HG03175 (cell line): ENCODE measurements around the gene ASB3.
"Not testable (repeated sequence)": the region's sequence is repeated elsewhere in the genome, so short reads cannot be mapped to it uniquely, and the experiment has no call there.

Source experiments
- ATAC-seq: cut with Tn5 transposase; IDR thresholded peaks from one replicate; pipeline ENCODE4 v1.9.1; 2021; ENCODE audit warnings: mild to moderate bottlenecking, moderate library complexity; ENCODE audit not compliant: unreplicated experiment

ASB3 gene

GRCh38 chr2:53744395-53745065 is 42.2 kb downstream of the ASB3 start:
- no peak for ATAC-seq

- no peak for ATAC-seq
Observed at GRCh38 chr2:53740170-53740569, 46.6 kb downstream of the ASB3 start.

- no peak for ATAC-seq
Observed at GRCh38 chr2:53739032-53739431, 47.7 kb downstream of the ASB3 start.

GRCh38 chr2:53737091-53737490 is 49.7 kb downstream of the ASB3 start:
- no peak for ATAC-seq

GRCh38 chr2:53729143-53729762 is 57.5 kb downstream of the ASB3 start:
- no peak for ATAC-seq

- ATAC-seq = no peak
Observed at GRCh38 chr2:53727921-53728320, 58.8 kb downstream of the ASB3 start.

- no peak for ATAC-seq
Observed at GRCh38 chr2:53725662-53726061, 61.1 kb downstream of the ASB3 start.

- ATAC-seq = no peak
Observed at GRCh38 chr2:53724536-53724935, 62.2 kb downstream of the ASB3 start.

- not testable (repeated sequence) for ATAC-seq
Observed at GRCh38 chr2:53720944-53721343, 65.8 kb downstream of the ASB3 start.

GRCh38 chr2:53715568-53715967 is 71.2 kb downstream of the ASB3 start:
- ATAC-seq = peak; percentile 61

GRCh38 chr2:53711271-53711780 is 75.4 kb downstream of the ASB3 start:
- no peak for ATAC-seq

- ATAC-seq = no peak
Observed at GRCh38 chr2:53708988-53709387, 77.8 kb downstream of the ASB3 start.

GRCh38 chr2:53701221-53701620 is 85.5 kb downstream of the ASB3 start:
- no peak for ATAC-seq

GRCh38 chr2:53697686-53698085 is 89.1 kb downstream of the ASB3 start:
- ATAC-seq = no peak

GRCh38 chr2:53697092-53697491 is 89.7 kb downstream of the ASB3 start:
- ATAC-seq = no peak

- ATAC-seq = no peak
Observed at GRCh38 chr2:53695575-53695974, 91.2 kb downstream of the ASB3 start.

- ATAC-seq = no peak
Observed at GRCh38 chr2:53694096-53694771, 92.5 kb downstream of the ASB3 start.

- ATAC-seq = no peak
Observed at GRCh38 chr2:53690876-53691275, 95.9 kb downstream of the ASB3 start.

- no peak for ATAC-seq
Observed at GRCh38 chr2:53672881-53673522, 113.8 kb downstream of the ASB3 start.

- ATAC-seq = no peak
Observed at GRCh38 chr2:53670331-53670730, 116.4 kb downstream of the ASB3 start.

GRCh38 chr2:53668624-53669026 is 118.1 kb downstream of the ASB3 start:
- no peak for ATAC-seq
